Breast epithelium (tissue), 4 donors: Measurements from ENCODE around the gene POT1. TPM values are rescaled to one million over a fixed set of nuclear protein-coding genes. Genes with fewer than 3 reads are reported as not detected.

Source experiments
- DNase-seq, 2 donors: peaks; one replicate each; pipeline ENCODE4 v3.0.0-alpha.2; 2019; ENCODE audit warnings: low spot score in 2 of 2
- H3K27ac ChIP-seq, 2 donors: fragments of 200-600 bp; sonication (generic) in 1 of 2; one replicate each; pipeline ENCODE4 v1.5.1; 2016 to 2019; ENCODE audit warnings: mild to moderate bottlenecking in 1 of 2
- H3K27me3 ChIP-seq, 2 donors: fragments of 200-600 bp; sonication (generic) in 1 of 2; one replicate each; pipeline versions ENCODE4 v1.5.1 to v1.6.0; 2017 to 2019; ENCODE audit warnings: control low read depth in 1 of 2, mild to moderate bottlenecking in 1 of 2
- H3K36me3 ChIP-seq: fragments of 200-600 bp; one replicate; pipeline ENCODE4 v1.5.1; 2019
- H3K4me1 ChIP-seq, 2 donors: fragments of 200-600 bp; sonication (generic); one replicate each; pipeline ENCODE4 v1.5.1; 2016 to 2019; ENCODE audit warnings: control low read depth in 1 of 2
- H3K4me3 ChIP-seq, 3 donors: fragments of 200-600 bp; sonication (generic); 1 replicate in 2 of 3; 2 replicates in 1 of 3; pipeline ENCODE4 v1.5.1; 2016 to 2019; ENCODE audit warnings: mild to moderate bottlenecking in 3 of 3, moderate library complexity in 2 of 3
- H3K9me3 ChIP-seq, 2 donors: fragments of 200-600 bp; sonication (generic) in 1 of 2; one replicate each; pipeline ENCODE4 v1.5.1; 2016 to 2019; ENCODE audit warnings: control low read depth in 1 of 2
- CTCF ChIP-seq, 3 donors: fragments of 450-650 bp; IDR thresholded peaks; one replicate each; pipeline ENCODE4 v1.5.1; 2016 to 2017; ENCODE audit warnings: antibody characterized with exemption in 3 of 3, mild to moderate bottlenecking in 3 of 3, moderate library complexity in 3 of 3
- POLR2A ChIP-seq: fragments of 450-650 bp; IDR thresholded peaks from one replicate; pipeline ENCODE4 v1.6.1; 2016; ENCODE audit warnings: antibody characterized with exemption, mild to moderate bottlenecking, moderate library complexity
- POLR2AphosphoS5 ChIP-seq, 3 donors: sonication (generic); formaldehyde crosslinking; IDR thresholded peaks; one replicate each; pipeline ENCODE4 v1.6.1; 2017; ENCODE audit warnings: antibody characterized with exemption in 3 of 3
- intact Hi-C: fragments of 100-400 bp; cut with DNase I; formaldehyde crosslinking; loops from one replicate; pipeline ENCODE4 v1.15.1; 2023; ENCODE audit warnings: low total_unique reads
- total RNA-seq, 3 donors: library from RNA; depleted of rRNA; stranded (reverse); fragments of >200 nt; gene quantifications; one replicate each; pipeline ENCODE4 v1.1.0, GENCODE V29; 2016

Gene POT1
- total RNA-seq, 3 donors from 2014 or later, result 19.7 to 43.6 (median 35.1) TPM

- no peak for DNase-seq
- Histone ChIP-seq H3K9me3 (no peaks in the 10 kb centered on the region), H3K4me3 (no peak overlapping the region), H3K4me1 (no peaks in the 10 kb centered on the region), H3K27me3 (no peaks in the 10 kb centered on the region), H3K36me3 (no peaks in the 10 kb centered on the region), H3K27ac (no peak overlapping the region)
- intact Hi-C loops, result no loop called here
- TF ChIP-seq POLR2AphosphoS5 (IDR thresholded peaks at IDR 0.05) (no peak), CTCF (IDR thresholded peaks at IDR 0.05) (no peak), POLR2A (no peak)
Observed at GRCh38 chr7:124938128-124938527, 8.5 kb upstream of the POT1 start.

GRCh38 chr7:124937076-124937475 is 7.5 kb upstream of the POT1 start:
- TF ChIP-seq POLR2A (no peak), POLR2AphosphoS5 (IDR thresholded peaks at IDR 0.05) (no peak), CTCF (IDR thresholded peaks at IDR 0.05) (no peak)
- no peaks in the 10 kb centered on the region for H3K27me3 ChIP-seq
- no peak overlapping the region for H3K4me3 ChIP-seq
- no peak overlapping the region for H3K27ac ChIP-seq
- intact Hi-C loops, result no loop called here
- no peaks in the 10 kb centered on the region for H3K36me3 ChIP-seq
- H3K9me3 ChIP-seq, result no peaks in the 10 kb centered on the region
- H3K4me1 ChIP-seq, result no peaks in the 10 kb centered on the region
- no peak for DNase-seq

GRCh38 chr7:124934841-124935240 is 5.2 kb upstream of the POT1 start:
- intact Hi-C loops, result no loop called here
- DNase-seq, result no peak
- Histone ChIP-seq H3K4me1 (no peaks in the 10 kb centered on the region), H3K36me3 (no peaks in the 10 kb centered on the region), H3K27me3 (no peaks in the 10 kb centered on the region), H3K9me3 (no peaks in the 10 kb centered on the region), H3K27ac (no peak overlapping the region), H3K4me3 (no peak overlapping the region)
- TF ChIP-seq CTCF (IDR thresholded peaks at IDR 0.05) (no peak), POLR2AphosphoS5 (IDR thresholded peaks at IDR 0.05) (no peak), POLR2A (no peak)

DNA sequence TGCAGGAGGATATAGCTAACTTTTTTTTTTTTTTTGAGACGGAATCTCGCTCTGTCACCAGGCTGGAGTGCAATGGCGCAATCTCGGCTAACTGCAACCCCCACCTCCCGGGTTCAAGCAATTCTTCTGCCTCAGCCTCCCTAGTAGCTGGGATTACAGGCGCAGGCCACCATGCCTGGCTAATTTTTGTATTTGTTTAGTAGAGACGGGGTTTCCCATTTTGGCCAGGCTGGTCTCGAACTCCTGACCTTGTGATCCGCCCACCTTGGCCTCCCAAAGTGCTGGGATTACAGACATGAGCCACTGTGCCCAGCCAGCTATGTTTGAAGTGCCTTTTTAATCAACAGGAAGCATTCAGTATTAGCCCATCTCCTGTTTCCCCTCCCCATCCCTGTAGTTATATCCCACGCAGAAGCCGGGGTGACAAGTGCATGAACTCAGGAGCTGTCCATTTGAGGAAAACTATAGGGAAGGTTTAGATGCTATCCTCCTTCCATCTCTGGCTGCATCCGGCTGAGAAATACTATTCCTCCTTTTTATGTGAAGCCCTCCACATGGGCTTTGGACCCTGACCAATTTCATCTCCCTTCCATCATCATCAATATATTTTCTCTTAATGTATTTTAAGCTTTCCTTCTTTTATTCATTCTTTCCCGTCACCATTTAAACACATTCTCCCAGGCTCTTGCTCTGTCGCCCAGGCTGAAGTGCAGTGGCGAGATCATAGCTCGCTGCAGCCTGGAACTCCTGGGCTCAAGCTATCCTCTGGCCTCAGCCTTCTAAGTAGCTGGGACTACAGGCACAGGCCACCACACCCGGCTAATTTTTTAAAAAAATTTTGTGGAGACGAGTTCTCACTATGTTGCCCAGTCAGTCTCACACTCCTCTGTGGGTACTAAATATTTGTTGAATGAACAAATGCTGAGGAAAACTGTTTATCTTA is 1.3 kb upstream of the POT1 start:
- DNase-seq, result no peak
- intact Hi-C loops, result no loop called here
- H3K4me3 ChIP-seq, result no peak overlapping the region
- no peaks in the 10 kb centered on the region for H3K4me1 ChIP-seq
- no peak for TF ChIP-seq POLR2A
- no peaks in the 10 kb centered on the region for H3K9me3 ChIP-seq
- no peaks in the 10 kb centered on the region for H3K27me3 ChIP-seq
- H3K36me3 ChIP-seq, result no peaks in the 10 kb centered on the region
- H3K27ac ChIP-seq, result no peak overlapping the region

- peak overlapping the region; percentile 86 to 89 for H3K27ac ChIP-seq
- DNase-seq, result no peak
- intact Hi-C loops, result no loop called here
- H3K4me1 ChIP-seq, result no peaks in the 10 kb centered on the region
- H3K27me3 ChIP-seq, result no peaks in the 10 kb centered on the region
- H3K4me3 ChIP-seq, result peak overlapping the region; percentile 55 to 69 (median 66)
- TF ChIP-seq POLR2A (no peak), CTCF (IDR thresholded peaks at IDR 0.05) (no peak), POLR2AphosphoS5 (IDR thresholded peaks at IDR 0.05) (no peak)
- H3K9me3 ChIP-seq, result no peaks in the 10 kb centered on the region
- no peaks in the 10 kb centered on the region for H3K36me3 ChIP-seq
Observed at GRCh38 chr7:124930173-124930623, 573 bp upstream of the POT1 start.
